Kidney (tissue), 14 donors: ENCODE results near the gene PHETA2. TPM values are rescaled to one million over a fixed set of nuclear protein-coding genes. Genes with fewer than 3 reads are reported as not detected.

Experiments used
- DNase-seq, 5 donors: peaks; one replicate each; pipeline ENCODE4 v3.0.0-alpha.2; 2013 to 2020
- FAIRE-seq: peaks from 2 replicates; lab custom pipeline; 2012; peaks lifted over from hg19 to GRCh38; lab: Jason Lieb, UNC
- H3K27ac ChIP-seq, 2 donors: one replicate each; pipeline ENCODE4 v1.7.0; 2013; ENCODE audit warnings: low read depth in 2 of 2, low read length in 2 of 2, inconsistent platforms in 1 of 2
- H3K27me3 ChIP-seq: one replicate; pipeline ENCODE4 v1.7.1; 2013; ENCODE audit warnings: low read length, inconsistent platforms; ENCODE audit not compliant: control insufficient read depth, insufficient read depth
- H3K36me3 ChIP-seq, 3 donors: one replicate each; pipeline versions ENCODE4 v1.7.0 to v1.7.1; 2013; ENCODE audit warnings: low read length in 3 of 3, control low read depth in 1 of 3, inconsistent platforms in 1 of 3; ENCODE audit not compliant: insufficient read depth in 3 of 3, control insufficient read depth in 2 of 3
- H3K4me1 ChIP-seq, 3 donors: one replicate each; pipeline versions ENCODE4 v1.7.0 to v1.7.1; 2013; ENCODE audit warnings: low read length in 3 of 3, inconsistent platforms in 1 of 3, low read depth in 1 of 3; ENCODE audit not compliant: control insufficient read depth in 2 of 3, insufficient read depth in 2 of 3
- H3K4me3 ChIP-seq, 3 donors: one replicate each; pipeline versions ENCODE4 v1.7.0 to v1.8.1; 2013; ENCODE audit warnings: low read length in 3 of 3, control low read depth in 1 of 3, inconsistent platforms in 1 of 3
- H3K9ac ChIP-seq, 3 donors: one replicate each; pipeline versions ENCODE4 v1.7.0 to v1.7.1; 2013; ENCODE audit warnings: low read length in 3 of 3, control low read depth in 1 of 3, inconsistent platforms in 1 of 3
- H3K9me3 ChIP-seq, 3 donors: one replicate each; pipeline versions ENCODE4 v1.7.0 to v1.7.1; 2013; ENCODE audit warnings: low read length in 3 of 3, control low read depth in 1 of 3, inconsistent platforms in 1 of 3; ENCODE audit not compliant: control insufficient read depth in 2 of 3, insufficient read depth in 1 of 3
- CTCF ChIP-seq: IDR thresholded peaks from 3 replicates; pipeline ENCODE4 v1.5.1; 2012; ENCODE audit warnings: mild to moderate bottlenecking, moderate library complexity, borderline replicate concordance; ENCODE audit not compliant: insufficient read depth; ENCODE audit errors: extremely low read depth
- intact Hi-C: fragments of 100-400 bp; cut with DNase I; formaldehyde crosslinking; loops from one replicate; pipeline ENCODE4 v1.11.1; 2022
- polyA plus RNA-seq: library from polyadenylated mRNA; stranded (reverse); fragments of 350-450 nt; fragmentation: Illumina TruSeq; extraction: RNeasy Lipid Tissue Mini Kit (QIAGEN cat#74804); gene quantifications from one replicate; pipeline ENCODE4 v1.2.3, GENCODE V29; 2014; ENCODE audit warnings: low read depth, low replicate concordance; ENCODE audit not compliant: insufficient read depth
- total RNA-seq: library from RNA; stranded (reverse); fragmentation: NEBNext Ultra II Directional; extraction: Animal tissue kit (Norgen Biotek cat#: 25700); gene quantifications from one replicate; pipeline ENCODE4 v1.2.1, GENCODE V29; 2021
- donor health status: control.
- donor health status: control.
- donor health status: control.
- donor health status: control.
- donor health status: control.
- donor health status: DM: yes; HTN: yes; CAD: no.
- donor health status: Normal renal cell carcinoma (clear cell type).

Gene PHETA2
- total and polyA plus RNA-seq, 2 donors from 2014 or later: 6.3 to 10.4 TPM

- Histone ChIP-seq H3K36me3 (no peaks in the 10 kb centered on the region), H3K9ac (no peak overlapping the region), H3K4me3 (no peak overlapping the region), H3K4me1 (peaks cover 3 to 15% (median 9%) of the 10 kb centered on the region in 3 donors), H3K27ac (no peak overlapping the region), H3K27me3 (no peaks in the 10 kb centered on the region), H3K9me3 (no peaks in the 10 kb centered on the region)
- intact Hi-C loops: no loop called here
- FAIRE-seq (no peak), DNase-seq (no peak)
- TF ChIP-seq CTCF: no peak
Measured at GRCh38 chr22:42072606-42073330, 1.3 kb upstream of the PHETA2 start.

- Histone ChIP-seq H3K36me3 (no peaks in the 10 kb centered on the region), H3K27me3 (no peaks in the 10 kb centered on the region), H3K9ac (peak overlapping the region in 2 of 3 donors; percentile 63 to 84), H3K4me3 (peak overlapping the region in 1 of 3 donors; percentile 62), H3K9me3 (no peaks in the 10 kb centered on the region), H3K4me1 (peaks cover 3 to 22% (median 16%) of the 10 kb centered on the region in 3 donors), H3K27ac (no peak overlapping the region)
- intact Hi-C loops: no loop called here
- DNase-seq: peak in 1 of 5 donors; percentile 55
- TF ChIP-seq CTCF: no peak
- no peak for FAIRE-seq
Measured at GRCh38 chr22:42073621-42074041, 417 bp upstream of the PHETA2 start.

GRCh38 chr22:42074846-42075676 lies 1.0 kb downstream of the PHETA2 start:
- H3K9ac ChIP-seq: peak overlapping the region in 2 of 3 donors; percentile 11 to 63
- H3K4me3 ChIP-seq: peak overlapping the region in 1 of 3 donors; percentile 62
- FAIRE-seq: no peak
- no peaks in the 10 kb centered on the region for H3K9me3 ChIP-seq
- H3K27ac ChIP-seq: peak overlapping the region in 1 of 2 donors; percentile 83
- peaks cover 3 to 24% (median 16%) of the 10 kb centered on the region in 3 donors for H3K4me1 ChIP-seq
- peak in 1 of 5 donors; percentile 56 for DNase-seq
- intact Hi-C loops: no loop called here
- TF ChIP-seq CTCF: no peak
- no peaks in the 10 kb centered on the region for H3K27me3 ChIP-seq
- no peaks in the 10 kb centered on the region for H3K36me3 ChIP-seq
